Adrenal gland (tissue), 5 donors: ENCODE results near the gene SSC5D.

Experiments
- CTCF ChIP-seq, 6 experiments: fragments of 450-650 bp in 4 of 6; fragments of 200-600 bp in 2 of 6; sonication (generic) in 1 of 6; IDR thresholded peaks; 1 replicate in 5 of 6; 2 replicates in 1 of 6; pipeline versions ENCODE4 v1.5.1 to v1.8.0; 2016 to 2021; ENCODE audit warnings: antibody characterized with exemption in 6 of 6, mild to moderate bottlenecking in 2 of 6, moderate library complexity in 1 of 6
- POLR2A ChIP-seq, 2 donors: fragments of 450-650 bp; IDR thresholded peaks; one replicate each; pipeline ENCODE4 v1.6.1; 2017; ENCODE audit warnings: antibody characterized with exemption in 2 of 2, mild to moderate bottlenecking in 2 of 2, moderate library complexity in 1 of 2
- donor health status: DM: no; HTN: no; CAD: no.

GRCh38 chr19:55566823-55567222 lies 78.6 kb downstream of the SSC5D start:
- TF ChIP-seq POLR2A (IDR thresholded peaks at IDR 0.05) (no peak), CTCF (IDR thresholded peaks at IDR 0.05) (no peak)
